ENCODE data around the gene SH3BP5L.

The SH3BP5L gene

GRCh38 chr1:248825136-248825535, 579 bp downstream of the SH3BP5L start:
- no peak for DNase-seq

- no peak for DNase-seq
These were observed 1.0 kb downstream of the SH3BP5L start for GRCh38 chr1:248824701-248825100.

DNA sequence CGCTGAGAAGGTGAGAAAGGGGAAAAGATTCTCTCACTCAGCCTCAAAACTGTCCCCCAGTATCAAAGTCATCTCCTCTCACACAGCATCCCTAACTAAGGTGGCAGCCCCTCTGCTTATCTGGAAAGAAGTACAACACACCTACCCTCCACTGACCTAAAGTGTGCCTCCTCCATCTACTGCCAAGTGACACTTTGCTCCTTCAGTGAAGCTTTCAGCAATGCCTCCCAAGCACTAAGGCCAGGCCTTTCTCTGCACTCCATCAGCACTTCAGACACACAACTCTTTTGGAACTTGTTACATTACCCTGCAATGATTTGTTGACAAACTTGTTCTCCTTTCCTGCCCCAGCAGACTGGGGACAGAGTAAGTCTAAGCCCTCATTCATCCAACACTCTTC, 1.4 kb downstream of the SH3BP5L start:
- no peak for DNase-seq

GRCh38 chr1:248823517-248824001, 2.2 kb downstream of the SH3BP5L start:
- DNase-seq = peak; percentile 38

DNA sequence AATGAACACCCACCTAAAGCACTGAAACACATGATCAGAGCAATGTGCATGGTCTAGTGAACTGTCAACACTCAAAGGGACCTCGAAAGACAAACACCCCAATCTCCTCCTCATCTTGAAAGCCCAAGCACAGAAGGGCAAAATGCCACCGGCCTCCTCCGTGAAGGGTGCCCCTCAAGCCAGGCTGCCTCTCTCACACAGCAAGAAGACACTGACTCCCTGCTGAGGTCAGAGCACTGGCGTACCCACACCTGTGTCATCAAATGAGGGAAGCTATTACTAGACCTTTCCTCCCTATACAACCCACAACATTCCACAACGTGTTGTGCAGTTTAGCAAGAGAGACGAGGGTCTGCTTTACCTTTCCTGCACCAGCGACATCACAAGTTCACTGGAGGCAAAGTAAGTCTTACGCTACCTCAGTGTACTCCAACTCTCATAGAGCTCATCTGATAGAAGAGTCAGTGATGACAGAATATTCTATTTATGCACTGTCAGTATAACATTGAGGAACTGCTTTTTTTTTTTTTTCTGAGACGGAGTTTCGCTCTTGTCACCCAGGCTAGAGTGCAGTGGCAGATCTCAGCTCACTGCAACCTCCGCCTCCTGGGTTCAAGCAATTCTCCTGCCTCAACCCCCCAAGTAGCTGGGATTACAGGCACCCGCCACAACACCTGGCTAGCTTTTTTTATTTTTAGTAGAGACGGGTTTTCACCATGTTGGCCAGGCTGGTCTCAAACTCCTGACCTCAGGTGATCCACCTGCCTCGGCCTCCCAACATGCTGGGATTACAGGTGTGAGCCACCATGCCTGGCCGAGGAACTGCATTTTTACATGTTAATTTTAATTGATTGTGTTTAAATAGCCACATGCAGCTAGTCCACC, 3.3 kb downstream of the SH3BP5L start:
- peak; percentile 82 for DNase-seq

DNA sequence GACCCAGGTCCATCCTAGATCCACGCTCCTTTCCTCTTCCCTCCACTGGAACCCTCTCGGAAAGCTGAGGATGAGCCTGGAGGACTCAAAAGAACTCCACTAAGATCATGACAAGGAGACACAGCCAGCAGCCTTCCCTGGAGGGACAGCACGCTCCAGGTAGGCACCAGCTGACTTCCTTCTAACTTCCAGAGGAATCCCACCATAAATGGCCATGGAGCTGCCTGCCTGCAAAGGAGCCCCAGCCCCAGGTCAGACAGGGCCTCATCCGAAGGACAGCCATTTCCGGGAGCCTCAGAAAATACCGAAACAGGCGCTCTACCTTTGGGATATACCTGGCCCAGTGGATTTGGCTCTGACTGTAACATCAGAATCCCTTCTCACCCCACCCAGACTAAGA, 4.1 kb downstream of the SH3BP5L start:
- DNase-seq = no peak

GRCh38 chr1:248821101-248821500, 4.6 kb downstream of the SH3BP5L start:
- no peak for DNase-seq

GRCh38 chr1:248820041-248820585, 5.6 kb downstream of the SH3BP5L start:
- no peak for DNase-seq

GRCh38 chr1:248818505-248819374, 7.0 kb downstream of the SH3BP5L start:
- DNase-seq = peak; percentile 21

DNA sequence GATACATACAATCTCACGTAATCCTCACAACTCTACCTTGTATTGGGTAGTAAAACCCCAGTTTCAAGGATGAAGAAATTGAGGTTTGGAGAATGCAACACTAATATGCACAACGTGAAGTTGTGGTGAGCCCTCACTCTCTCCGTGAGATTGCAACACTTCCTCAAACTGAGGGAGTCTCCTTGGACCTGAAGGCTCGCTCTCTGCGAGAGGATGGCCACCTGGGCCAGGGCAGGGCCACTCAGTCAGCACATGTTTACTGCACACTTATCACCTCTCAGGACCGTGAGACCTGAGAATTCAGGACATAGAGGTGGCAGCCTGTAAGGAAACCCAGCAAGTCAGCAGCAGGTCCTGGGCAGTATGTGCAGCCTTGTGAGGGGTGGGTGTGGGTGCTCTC, 8.7 kb downstream of the SH3BP5L start:
- peak; percentile 29 for DNase-seq

DNA sequence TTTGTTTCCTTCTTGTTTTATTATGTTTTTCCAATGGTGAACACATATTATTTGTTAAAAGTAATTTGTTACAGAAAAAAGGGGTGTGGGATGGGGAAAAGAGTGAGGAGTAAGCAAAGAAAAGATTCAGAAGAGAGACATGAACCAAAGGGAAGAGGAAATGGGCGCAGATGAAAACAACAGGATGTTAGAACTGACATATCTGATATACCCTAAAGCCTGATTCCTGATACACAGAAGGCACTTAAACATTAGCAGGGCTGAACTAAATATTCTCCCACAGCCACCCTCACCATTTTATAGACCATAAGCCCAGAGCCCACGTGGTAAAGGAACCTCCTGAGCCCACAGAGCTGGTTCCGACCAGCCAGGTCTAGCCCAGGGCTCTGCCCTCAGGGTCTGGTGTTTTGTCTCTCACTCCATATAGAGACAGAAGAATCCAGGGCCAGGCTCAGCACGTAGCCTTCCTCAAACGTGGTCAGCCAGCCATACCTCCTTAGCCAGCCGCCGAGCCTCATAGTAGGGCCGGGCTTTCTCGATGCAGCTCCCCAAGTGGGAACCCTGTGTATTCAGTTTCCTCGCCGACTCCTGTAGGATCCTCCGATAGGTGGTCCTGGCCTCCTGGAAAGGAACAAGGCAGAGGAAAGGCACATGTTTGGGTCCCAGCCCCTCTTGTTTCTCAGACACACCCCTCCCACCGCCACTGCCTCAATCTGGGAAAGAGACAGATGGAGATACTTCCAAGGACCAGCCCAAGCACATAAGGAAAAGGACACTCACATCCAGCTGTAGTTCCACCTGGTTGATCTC, 9.5 kb downstream of the SH3BP5L start:
- no peak for DNase-seq

GRCh38 chr1:248815407-248816034, 10.2 kb downstream of the SH3BP5L start:
- no peak for DNase-seq

GRCh38 chr1:248814351-248814750, 11.4 kb downstream of the SH3BP5L start:
- no peak for DNase-seq

DNA sequence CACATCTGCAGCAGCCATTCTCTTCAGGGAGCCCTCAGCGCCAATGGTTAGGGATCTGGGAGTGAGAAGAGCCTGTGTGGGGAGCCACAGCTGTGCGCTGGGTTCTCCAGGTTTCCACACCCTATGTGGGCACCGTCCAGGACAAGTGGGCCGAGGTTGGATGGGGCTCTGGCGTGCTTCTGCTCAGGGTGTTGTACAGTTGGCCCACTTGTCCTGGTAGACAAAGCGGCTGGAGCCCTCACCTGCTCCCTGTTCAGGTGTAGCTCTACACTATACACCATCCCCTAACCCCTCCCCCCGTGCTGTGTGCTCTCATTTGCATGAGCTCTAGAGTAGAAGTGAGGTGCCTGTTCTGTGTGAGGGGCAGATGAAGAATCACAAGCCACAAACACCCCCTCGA, 12.2 kb downstream of the SH3BP5L start:
- no peak for DNase-seq

- DNase-seq = no peak
These were observed 12.8 kb downstream of the SH3BP5L start for GRCh38 chr1:248812736-248813425.

GRCh38 chr1:248811514-248812490, 13.9 kb downstream of the SH3BP5L start:
- DNase-seq = no peak

DNA sequence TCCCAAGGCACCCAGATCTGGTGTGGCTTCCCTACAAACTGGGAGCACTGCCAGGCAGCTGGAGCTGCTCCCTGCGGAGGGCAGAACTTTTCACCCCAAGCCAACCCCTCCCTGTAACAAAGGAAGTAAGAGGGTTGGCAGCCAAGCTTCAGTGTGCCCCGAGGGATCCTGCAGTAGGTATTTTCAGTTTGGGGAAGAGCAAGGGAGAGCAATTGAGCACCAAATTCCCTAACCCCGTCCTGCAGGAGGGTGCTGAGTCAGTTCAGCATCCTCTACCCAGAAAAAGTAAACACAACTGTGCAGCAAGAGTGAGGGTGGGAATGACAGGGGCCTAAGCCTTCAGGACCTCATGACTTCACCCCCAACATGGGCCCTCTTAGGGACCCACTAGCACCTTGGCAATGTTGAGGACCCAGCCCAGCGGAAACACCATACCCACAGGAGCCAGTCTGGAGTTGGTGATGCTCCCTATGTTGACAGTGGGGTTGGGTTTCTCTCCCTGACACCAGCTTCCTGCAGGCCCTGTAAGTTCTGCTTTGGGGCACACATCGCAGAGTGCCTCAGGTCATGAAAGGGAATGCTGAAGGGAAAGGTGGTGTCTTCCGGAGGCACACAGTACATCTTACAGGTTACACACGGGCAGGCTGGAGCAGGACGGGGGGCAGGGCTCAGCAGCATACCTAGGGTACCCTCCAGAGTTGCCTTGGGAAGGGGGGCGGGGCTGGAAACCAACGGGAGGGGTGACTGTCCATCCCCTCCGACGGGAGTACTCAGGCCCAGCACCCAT, 14.8 kb downstream of the SH3BP5L start:
- no peak for DNase-seq

DNA sequence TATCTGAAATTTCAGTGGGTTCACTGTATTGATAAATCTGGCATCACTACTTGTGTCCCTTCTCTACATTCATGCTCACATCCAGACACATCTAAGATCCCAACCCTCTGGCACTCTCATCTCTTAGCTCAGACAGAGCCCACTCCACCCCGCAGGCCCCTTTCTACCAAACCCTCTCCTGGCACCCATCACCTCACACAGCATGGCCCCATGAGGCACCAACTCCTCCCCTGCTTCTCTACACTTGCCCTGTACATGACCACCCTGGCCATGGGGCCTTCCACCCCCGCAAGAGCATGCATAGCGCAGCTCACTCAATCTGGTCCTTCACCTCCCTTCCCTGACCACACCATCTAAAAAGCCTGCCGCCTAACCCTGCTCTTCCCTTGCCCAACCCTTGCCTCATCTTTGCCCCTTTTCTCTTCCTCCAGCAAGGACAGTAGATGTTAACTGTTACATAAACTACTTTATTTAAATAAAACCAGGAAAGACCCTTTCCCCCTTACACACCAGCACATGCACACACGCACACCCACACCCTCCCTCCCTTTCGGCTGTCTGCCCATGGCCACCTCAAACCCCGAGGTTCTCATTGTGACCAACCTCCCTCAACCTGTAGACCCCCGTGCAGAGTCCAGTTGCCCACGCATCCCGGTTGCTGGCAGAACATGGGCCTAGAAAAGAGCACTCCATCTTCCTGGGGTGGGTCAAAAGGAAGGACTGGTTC, 15.6 kb downstream of the SH3BP5L start:
- no peak for DNase-seq

DNA sequence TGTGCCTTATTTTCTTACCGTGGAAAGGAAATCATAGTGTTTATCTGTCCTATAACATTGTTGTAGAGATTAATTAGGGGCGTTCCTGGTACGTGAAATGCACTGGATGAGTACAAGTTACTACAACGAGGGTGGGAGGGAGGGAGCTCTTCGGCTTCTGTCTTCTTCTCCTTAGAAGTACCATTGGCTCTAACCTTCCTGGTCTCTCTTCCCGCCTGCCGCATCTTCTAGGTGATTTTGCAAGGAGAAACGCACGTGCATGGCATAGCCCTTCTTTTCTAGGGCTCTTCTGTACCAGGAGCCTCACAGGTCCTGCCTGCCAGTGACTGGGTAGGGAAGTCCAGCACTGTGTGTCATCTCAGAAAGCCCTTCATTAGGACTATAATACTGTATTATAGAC, 16.8 kb downstream of the SH3BP5L start:
- DNase-seq = no peak

Data from suppressor macrophage treated with lipopolysaccharide for 4 hours (primary cell).